B cell (primary cell): ENCODE data around the gene PAF1. TPM values are rescaled to one million over a fixed set of nuclear protein-coding genes. Genes with fewer than 3 reads are reported as not detected.

Source experiments
- ATAC-seq: fragments of 200-7000 bp; cut with Tn5 transposase; one replicate; pipeline ENCODE4 v1.10.0; 2021; ENCODE audit warnings: low read depth, mild to moderate bottlenecking, moderate number of reproducible peaks, moderate library complexity
- CTCF ChIA-PET: fragments of 350-600 bp; sonication (Branson Sonifier 250); formaldehyde crosslinking; loops from one replicate; lab custom pipeline; 2021; ENCODE audit warnings: antibody characterized with exemption, inconsistent platforms; lab: Charles Lee
- POLR2A ChIA-PET: fragments of 350-600 bp; sonication (Branson Sonifier 250); formaldehyde crosslinking; loops from one replicate; lab custom pipeline; 2021; ENCODE audit warnings: antibody characterized with exemption; lab: Charles Lee
- DNase-seq: peaks from one replicate; pipeline ENCODE4 v3.0.0; 2013
- H2AFZ ChIP-seq: 2 replicates; pipeline ENCODE4 v1.6.1; 2012; ENCODE audit warnings: mild to moderate bottlenecking, low read depth, low read length; ENCODE audit not compliant: insufficient read depth, poor library complexity, severe bottlenecking
- H3K27ac ChIP-seq, 2 donors: 1 replicate in 1 of 2; 2 replicates in 1 of 2; pipeline ENCODE4 v1.5.1; 2012 to 2013; ENCODE audit warnings: low read length in 2 of 2, mild to moderate bottlenecking in 2 of 2, moderate library complexity in 1 of 2
- H3K27me3 ChIP-seq, 4 experiments: fragments of 200-600 bp in 1 of 4; sonication (generic) in 1 of 4; replicated peaks in 1 of 4; 1 replicate in 2 of 4; 2 replicates in 2 of 4; pipeline versions ENCODE4 v1.6.1 to v1.7.0; 2013 to 2016; ENCODE audit warnings: low read length in 3 of 4, mild to moderate bottlenecking in 2 of 4, mixed read lengths in 1 of 4, moderate library complexity in 1 of 4; ENCODE audit not compliant: insufficient read depth in 4 of 4, control insufficient read depth in 3 of 4; ENCODE audit errors: control extremely low read depth in 1 of 4
- H3K36me3 ChIP-seq, 2 experiments: replicated peaks in 1 of 2; 1 replicate in 1 of 2; 2 replicates in 1 of 2; pipeline versions ENCODE4 v1.6.1 to v1.7.1; 2013; ENCODE audit warnings: low read length in 1 of 2; ENCODE audit not compliant: insufficient read depth in 2 of 2, control insufficient read depth in 1 of 2; ENCODE audit errors: control extremely low read depth in 1 of 2, extremely low read depth in 1 of 2
- H3K4me1 ChIP-seq, 2 donors: fragments of 200-600 bp in 1 of 2; sonication (generic) in 1 of 2; 1 replicate in 1 of 2; 2 replicates in 1 of 2; pipeline versions ENCODE4 v1.5.1 to v1.6.1; 2013 to 2017; ENCODE audit warnings: low read length in 2 of 2; ENCODE audit not compliant: control insufficient read depth in 2 of 2, insufficient read depth in 2 of 2
- H3K4me2 ChIP-seq: replicated peaks from 2 replicates; pipeline ENCODE3; 2012; ENCODE audit warnings: mild to moderate bottlenecking, low read depth, low read length; ENCODE audit not compliant: poor library complexity, severe bottlenecking
- H3K4me3 ChIP-seq, 5 experiments: fragments of 200-600 bp in 1 of 5; sonication (generic) in 1 of 5; 1 replicate in 3 of 5; 2 replicates in 2 of 5; pipeline versions ENCODE4 v1.5.1 to v1.7.0; 2011 to 2016; ENCODE audit warnings: low read length in 4 of 5, mild to moderate bottlenecking in 4 of 5, low read depth in 2 of 5, control low read depth in 1 of 5, moderate library complexity in 1 of 5; ENCODE audit not compliant: insufficient read depth in 1 of 5; ENCODE audit errors: control extremely low read depth in 1 of 5, extremely low read depth in 1 of 5
- H3K79me2 ChIP-seq: fragments of 200-600 bp; sonication (generic); one replicate; pipeline ENCODE4 v1.6.0; 2016; ENCODE audit warnings: low read length; ENCODE audit not compliant: control insufficient read depth, insufficient read depth
- H3K9ac ChIP-seq: fragments of 200-600 bp; sonication (generic); 2 replicates; pipeline ENCODE4 v1.6.1; 2017; ENCODE audit warnings: mild to moderate bottlenecking, low read length, moderate library complexity
- H3K9me3 ChIP-seq, 3 donors: one replicate each; pipeline versions ENCODE4 v1.6.1 to v1.7.1; 2013; ENCODE audit warnings: low read length in 2 of 3; ENCODE audit not compliant: control insufficient read depth in 2 of 3, insufficient read depth in 1 of 3; ENCODE audit errors: control extremely low read depth in 1 of 3
- H4K20me1 ChIP-seq: 2 replicates; pipeline ENCODE4 v1.6.0; 2012; ENCODE audit warnings: mild to moderate bottlenecking, low read length; ENCODE audit not compliant: insufficient read depth, control insufficient read depth, poor library complexity, severe bottlenecking
- H3K27ac Mint-ChIP-seq: one replicate; pipeline ENCODE4 v1.8.0; 2021; ENCODE audit warnings: mixed read lengths
- H3K27me3 Mint-ChIP-seq: one replicate; pipeline ENCODE4 v1.8.0; 2021; ENCODE audit warnings: mixed read lengths
- H3K4me1 Mint-ChIP-seq: one replicate; pipeline ENCODE4 v1.8.0; 2021; ENCODE audit warnings: mixed read lengths
- H3K4me3 Mint-ChIP-seq: one replicate; pipeline ENCODE4 v1.8.0; 2021; ENCODE audit warnings: mixed read lengths
- H3K9me3 Mint-ChIP-seq: one replicate; pipeline ENCODE4 v1.8.0; 2022; ENCODE audit warnings: mixed read lengths; ENCODE audit not compliant: insufficient read depth
- EZH2 ChIP-seq: IDR thresholded peaks from 2 replicates; pipeline ENCODE4 v1.6.1; 2012; ENCODE audit warnings: borderline replicate concordance, low read depth, mild to moderate bottlenecking, moderate library complexity, low read length; ENCODE audit not compliant: insufficient read depth, poor library complexity, severe bottlenecking
- WGBS: methylation state at CpG from one replicate; pipeline ENCODE4 v1.1.5; 2013; ENCODE audit warnings: missing lambda C conversion rate; ENCODE audit not compliant: insufficient coverage; 5-methylcytosine and 5-hydroxymethylcytosine counted together
- intact Hi-C: fragments of 100-400 bp; cut with micrococcal nuclease; formaldehyde crosslinking; loops from one replicate; pipeline ENCODE4 v1.10.0; 2022
- polyA plus RNA-seq: library from polyadenylated mRNA; depleted of rRNA; stranded (reverse); fragments of >200 nt; gene quantifications from 2 replicates; pipeline ENCODE4 v1.2.3, GENCODE V29; 2012
- total RNA-seq, 2 donors: library from RNA; stranded (reverse); fragments of 120-200 nt in 1 of 2; gene quantifications; 1 replicate in 1 of 2; 2 replicates in 1 of 2; pipeline versions ENCODE4 v1.2.3 to v1.2.4, GENCODE V29; 2013 to 2022
- TF ChIP-seq, protein P1 (sequence below): fragments of 200-600 bp; IDR thresholded peaks from one replicate; pipeline ENCODE4 v1.8.0; 2022; ENCODE audit warnings: antibody characterized with exemption, mild to moderate bottlenecking

Gene PAF1
- total and polyA plus RNA-seq, 2 donors (not counting 1 experiment from before 2014, with no cell fraction given) = 59.9 to 387 TPM

DNA sequence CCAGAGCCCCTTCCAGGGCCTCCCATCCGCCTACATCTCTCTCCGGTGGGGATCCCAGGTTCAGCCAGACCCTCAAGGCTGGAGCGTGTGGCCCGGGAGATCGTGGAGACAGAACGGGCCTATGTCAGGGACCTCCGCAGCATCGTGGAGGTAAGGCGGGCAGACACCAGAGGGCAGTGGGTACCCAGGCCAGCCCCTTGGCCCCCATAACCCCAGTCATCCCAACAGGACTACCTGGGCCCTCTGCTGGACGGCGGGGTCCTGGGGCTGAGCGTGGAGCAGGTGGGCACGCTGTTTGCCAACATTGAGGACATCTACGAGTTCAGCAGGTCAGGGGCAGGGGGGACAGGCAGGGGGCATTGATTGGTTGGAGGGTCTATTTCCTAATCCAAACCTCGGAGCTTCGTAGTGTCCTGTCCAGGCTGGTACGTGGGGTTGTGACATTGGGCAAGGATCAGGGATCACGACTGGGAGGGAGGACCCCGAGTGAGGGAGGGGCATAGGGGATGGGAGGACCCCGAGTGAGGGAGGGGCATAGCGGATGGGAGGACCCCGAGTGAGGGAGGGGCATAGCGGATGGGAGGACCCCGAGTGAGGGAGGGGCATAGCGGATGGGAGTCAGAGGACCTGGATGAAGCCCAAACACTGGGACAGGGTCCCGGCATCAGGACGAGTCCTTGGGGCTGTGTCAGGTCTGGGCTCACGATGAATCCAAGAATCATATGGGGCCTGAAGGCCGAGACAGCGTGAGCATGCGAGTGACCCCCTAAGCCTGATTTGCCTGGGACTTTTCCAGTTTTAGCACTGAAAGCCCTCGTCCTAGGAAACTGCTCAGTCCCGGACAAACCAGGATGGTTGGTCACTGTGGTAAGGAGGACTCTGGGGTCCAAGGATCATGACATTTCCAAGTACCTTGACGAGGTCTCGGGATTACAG is 24.5 kb upstream of the PAF1 start:
- TF ChIP-seq EZH2 = no peak
- TF ChIP-seq, protein P1, sequence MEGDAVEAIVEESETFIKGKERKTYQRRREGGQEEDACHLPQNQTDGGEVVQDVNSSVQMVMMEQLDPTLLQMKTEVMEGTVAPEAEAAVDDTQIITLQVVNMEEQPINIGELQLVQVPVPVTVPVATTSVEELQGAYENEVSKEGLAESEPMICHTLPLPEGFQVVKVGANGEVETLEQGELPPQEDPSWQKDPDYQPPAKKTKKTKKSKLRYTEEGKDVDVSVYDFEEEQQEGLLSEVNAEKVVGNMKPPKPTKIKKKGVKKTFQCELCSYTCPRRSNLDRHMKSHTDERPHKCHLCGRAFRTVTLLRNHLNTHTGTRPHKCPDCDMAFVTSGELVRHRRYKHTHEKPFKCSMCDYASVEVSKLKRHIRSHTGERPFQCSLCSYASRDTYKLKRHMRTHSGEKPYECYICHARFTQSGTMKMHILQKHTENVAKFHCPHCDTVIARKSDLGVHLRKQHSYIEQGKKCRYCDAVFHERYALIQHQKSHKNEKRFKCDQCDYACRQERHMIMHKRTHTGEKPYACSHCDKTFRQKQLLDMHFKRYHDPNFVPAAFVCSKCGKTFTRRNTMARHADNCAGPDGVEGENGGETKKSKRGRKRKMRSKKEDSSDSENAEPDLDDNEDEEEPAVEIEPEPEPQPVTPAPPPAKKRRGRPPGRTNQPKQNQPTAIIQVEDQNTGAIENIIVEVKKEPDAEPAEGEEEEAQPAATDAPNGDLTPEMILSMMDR = no peak
- no peaks in the 10 kb centered on the region for H3K9me3 Mint-ChIP-seq
- Histone ChIP-seq H3K36me3 (peaks cover 0 to 24% of the 10 kb centered on the region in 2 experiments), H3K27me3 (no peaks in the 10 kb centered on the region), H3K27ac (peak overlapping the region in 1 of 2 donors; percentile 26), H2AFZ (no peak overlapping the region), H3K4me1 (peaks cover 21 to 27% of the 10 kb centered on the region in 2 donors), H3K9me3 (peaks cover 0 to 2% (median 0%) of the 10 kb centered on the region in 3 donors), H3K4me3 (no peak overlapping the region), H3K9ac (no peak overlapping the region), H3K4me2 (no peak overlapping the region), H4K20me1 (peaks cover 3% of the 10 kb centered on the region), H3K79me2 (peaks cover 6% of the 10 kb centered on the region)
- DNase-seq (no peak), ATAC-seq (no peak)
- intact Hi-C loops = no loop called here
- ChIA-PET CTCF (interaction anchor here (1.1 to 3.2 kb wide), 5 partner anchors 13 to 257 kb away, joined by 3 to 11 read pairs (median 4); partner anchors contain the start of gene EID2B), POLR2A (interaction anchor here (1.1 to 2.5 kb wide), 3 partner anchors 14 to 30 kb away, joined by 3 to 7 read pairs (median 3); partner anchors contain the start of genes RPS16 and SUPT5H)
- peak overlapping the region; percentile 41 for H3K4me3 Mint-ChIP-seq
- H3K27ac Mint-ChIP-seq = no peak overlapping the region
- WGBS = 95% methylated on average over 32 of the region's 35 CpGs
- peaks cover 40% of the 10 kb centered on the region for H3K4me1 Mint-ChIP-seq
- H3K27me3 Mint-ChIP-seq = no peaks in the 10 kb centered on the region
